ENCODE results near the gene RAMP2. TPM values are rescaled to one million over a fixed set of nuclear protein-coding genes. Genes with fewer than 3 reads are reported as not detected.

Gene RAMP2
- total RNA-seq, 2 donors from 2014 or later, result 5.0 to 7.7 TPM

- intact Hi-C loops (cut with DNase I, micrococcal nuclease), result no loop called here
- DNase-seq, result no peak
- ATAC-seq, result no peak
Observed at GRCh38 chr17:42783791-42784138, 22.7 kb downstream of the RAMP2 start.

- ATAC-seq, result no peak
- intact Hi-C loops (cut with DNase I, micrococcal nuclease), result no loop called here
- no peak for DNase-seq
Observed at GRCh38 chr17:42784409-42784808, 23.4 kb downstream of the RAMP2 start.

GRCh38 chr17:42784811-42785592 lies 24.0 kb downstream of the RAMP2 start:
- ATAC-seq (no peak), DNase-seq (no peak)
- intact Hi-C loops (cut with DNase I, micrococcal nuclease), result no loop called here

GRCh38 chr17:42787266-42787665 lies 26.2 kb downstream of the RAMP2 start:
- ATAC-seq (no peak), DNase-seq (no peak)
- intact Hi-C loops (cut with DNase I, micrococcal nuclease), result no loop called here

- intact Hi-C loops (cut with DNase I, micrococcal nuclease), result no loop called here
- no peak for ATAC-seq
- DNase-seq, result no peak
Observed at GRCh38 chr17:42791948-42792347, 30.9 kb downstream of the RAMP2 start.

- DNase-seq (no peak), ATAC-seq (no peak)
- intact Hi-C loops (cut with DNase I, micrococcal nuclease), result no loop called here
Observed at GRCh38 chr17:42792545-42792944, 31.5 kb downstream of the RAMP2 start.

- ATAC-seq (no peak), DNase-seq (no peak)
- intact Hi-C loops (cut with DNase I, micrococcal nuclease), result no loop called here
Observed at GRCh38 chr17:42795061-42795460, 34.0 kb downstream of the RAMP2 start.

GRCh38 chr17:42795465-42795864 lies 34.4 kb downstream of the RAMP2 start:
- intact Hi-C loops (cut with DNase I, micrococcal nuclease), result no loop called here
- DNase-seq (no peak), ATAC-seq (peak; percentile 28)

- ATAC-seq (no peak), DNase-seq (no peak)
- intact Hi-C loops (cut with DNase I, micrococcal nuclease), result no loop called here
Observed at GRCh38 chr17:42796066-42796758, 35.2 kb downstream of the RAMP2 start.

- DNase-seq (peak; percentile 67 to 73), ATAC-seq (peak; percentile 69)
- intact Hi-C loops (cut with DNase I, micrococcal nuclease), result no loop called here
Observed at GRCh38 chr17:42797067-42798007, 36.3 kb downstream of the RAMP2 start.

GRCh38 chr17:42798011-42798382 lies 37.0 kb downstream of the RAMP2 start:
- no peak for DNase-seq

GRCh38 chr17:42798383-42799380 lies 37.7 kb downstream of the RAMP2 start, which contains the start of the genes CNTD1 and COA3:
Gene CNTD1, plus strand, starts transcription at chr17:42798861. Its CDS starts 207 bp downstream, at chr17:42799068.
Gene COA3, minus strand, starts transcription at chr17:42798704. Its CDS starts 23 bp downstream, at chr17:42798681.
- peak; percentile 72 for ATAC-seq
- intact Hi-C loops (cut with DNase I, micrococcal nuclease), result no loop called here
- DNase-seq, result peak; percentile 90 to 91

More at GRCh38 chr17:42798011-42798382, 37.0 kb downstream of the RAMP2 start:
- ATAC-seq, result peak; percentile 8
- intact Hi-C loops (cut with DNase I, micrococcal nuclease), result no loop called here

- ATAC-seq (peak; percentile 18), DNase-seq (no peak)
- intact Hi-C loops (cut with DNase I, micrococcal nuclease), result no loop called here
Observed at GRCh38 chr17:42803074-42803883, 42.3 kb downstream of the RAMP2 start.

GRCh38 chr17:42804918-42805367 lies 43.9 kb downstream of the RAMP2 start:
- intact Hi-C loops (cut with DNase I, micrococcal nuclease), result no loop called here
- DNase-seq, result no peak
- ATAC-seq, result peak; percentile 54

GRCh38 chr17:42806249-42806648 lies 45.2 kb downstream of the RAMP2 start:
- DNase-seq (no peak), ATAC-seq (peak; percentile 73)
- intact Hi-C loops (cut with DNase I, micrococcal nuclease), result no loop called here

- DNase-seq, result no peak
- no peak for ATAC-seq
- intact Hi-C loops (cut with DNase I, micrococcal nuclease), result no loop called here
Observed at GRCh38 chr17:42809250-42809649, 48.2 kb downstream of the RAMP2 start.
